Measurements from ENCODE around the gene USP36.
"Not testable (repeated sequence)": the region's sequence is repeated elsewhere in the genome, so short reads cannot be mapped to it uniquely, and the experiment has no call there.

Gene USP36

DNA sequence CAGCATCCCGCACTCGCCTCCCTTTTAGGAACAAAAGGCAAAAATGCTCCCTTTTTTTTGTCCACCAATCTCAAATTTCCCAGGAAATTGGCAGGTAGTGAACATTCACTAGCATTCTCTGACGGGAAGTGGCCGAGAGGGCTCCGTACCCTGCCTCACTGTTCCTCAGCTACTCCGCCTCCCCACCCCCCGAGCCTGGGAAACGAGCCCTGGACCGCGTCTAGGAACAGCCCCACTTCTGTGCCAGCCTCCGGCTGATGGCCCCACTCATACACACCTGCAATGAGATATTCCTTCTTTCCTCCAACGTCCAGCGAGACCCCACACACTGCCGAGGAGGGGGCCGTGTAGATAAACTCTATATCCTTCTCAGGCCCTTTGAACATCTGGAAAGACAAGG, 30.0 kb upstream of the USP36 start:
- no peak for DNase-seq

DNA sequence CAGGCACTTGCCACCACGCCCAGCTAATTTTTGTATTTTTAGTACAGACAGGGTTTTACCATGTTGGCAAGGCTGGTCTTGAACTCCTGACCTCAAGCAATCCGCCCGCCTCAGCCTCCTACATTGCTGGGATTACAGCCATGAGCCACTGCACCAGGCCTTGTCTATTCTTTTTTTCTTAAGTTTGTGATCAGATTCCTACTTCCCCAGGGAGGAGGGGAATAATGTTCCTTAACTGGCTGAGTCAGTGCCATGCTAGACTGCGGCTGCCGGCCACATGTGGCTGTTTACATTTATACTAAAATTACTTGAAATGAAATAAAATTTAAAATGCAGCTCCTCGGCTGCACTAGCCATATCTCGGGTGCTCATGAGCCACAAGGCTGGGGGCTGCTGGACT, 27.8 kb upstream of the USP36 start:
- DNase-seq: no peak

DNA sequence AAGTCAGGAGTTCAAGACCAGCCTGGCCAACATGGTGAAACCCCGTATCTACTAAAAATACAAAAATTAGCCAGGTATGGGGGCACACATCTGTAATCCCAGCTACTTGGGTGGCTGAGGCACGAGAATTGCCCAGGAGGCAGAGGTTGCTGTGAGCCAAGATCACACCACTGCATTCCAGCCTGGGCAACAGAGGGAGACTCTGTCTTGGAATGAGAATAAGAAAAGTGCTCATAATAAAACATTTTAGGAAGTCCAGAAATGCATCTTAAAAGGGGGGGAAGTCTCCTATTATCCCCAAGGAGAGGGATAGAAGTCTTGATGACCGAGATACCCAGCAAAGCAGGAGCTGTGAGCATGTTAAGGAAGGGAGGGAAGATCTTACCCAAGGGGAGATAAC, 26.4 kb upstream of the USP36 start:
- not testable (repeated sequence) for DNase-seq

DNA sequence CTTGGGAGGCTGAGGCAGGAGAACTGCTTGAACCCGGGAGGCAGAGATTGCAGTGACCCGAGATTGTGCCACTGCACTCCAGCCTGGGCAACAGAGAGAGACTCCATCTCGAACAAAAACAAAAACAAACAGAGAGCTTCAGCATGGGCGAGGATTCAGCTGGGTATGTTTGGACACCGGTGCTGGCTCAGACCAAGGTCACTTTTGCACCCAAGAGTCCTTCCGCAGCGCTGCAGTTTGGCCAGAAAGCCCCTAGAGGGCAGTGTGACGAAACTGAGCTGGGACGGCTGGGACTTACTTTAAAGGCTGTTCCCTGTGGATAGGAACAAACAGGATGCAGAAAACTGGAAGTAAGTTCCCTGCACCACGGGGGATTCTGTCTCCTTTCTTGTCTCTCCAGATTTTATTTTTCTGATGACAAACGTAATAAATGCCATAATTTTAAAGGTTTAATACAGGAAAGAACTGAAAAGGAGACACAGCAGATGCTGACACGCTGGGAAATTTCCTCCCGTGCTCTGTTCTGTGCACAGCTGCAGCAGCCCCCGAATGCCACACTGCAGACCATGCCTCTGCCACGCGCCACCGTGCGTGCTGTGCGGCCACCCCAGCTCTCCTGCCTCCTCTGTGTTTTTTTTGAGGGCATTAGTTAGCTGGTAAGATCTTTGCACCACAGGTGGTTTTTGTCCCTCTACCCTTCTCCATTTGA, 25.2 kb upstream of the USP36 start:
- peak; percentile 68 for DNase-seq

DNA sequence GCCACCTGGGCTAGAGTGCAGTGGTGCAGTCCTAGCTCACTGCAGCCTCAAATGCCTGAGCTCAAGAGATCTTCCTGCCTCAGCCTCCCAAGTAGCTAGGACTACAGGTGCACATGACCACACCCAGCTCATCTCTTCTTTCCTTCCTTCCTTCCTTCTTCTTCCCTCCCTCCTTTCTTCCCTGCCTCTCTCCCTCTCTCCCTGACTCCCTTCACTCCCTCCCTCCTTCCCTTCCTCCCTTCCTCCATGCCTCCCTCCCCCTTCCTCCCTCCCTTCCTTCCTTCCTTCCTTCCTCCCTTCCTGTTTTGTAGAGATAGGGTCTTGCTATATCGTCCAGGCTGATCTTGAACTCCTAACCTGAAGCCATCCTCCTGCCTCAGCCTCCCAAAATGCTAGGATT, 23.5 kb upstream of the USP36 start:
- DNase-seq: no peak

DNA sequence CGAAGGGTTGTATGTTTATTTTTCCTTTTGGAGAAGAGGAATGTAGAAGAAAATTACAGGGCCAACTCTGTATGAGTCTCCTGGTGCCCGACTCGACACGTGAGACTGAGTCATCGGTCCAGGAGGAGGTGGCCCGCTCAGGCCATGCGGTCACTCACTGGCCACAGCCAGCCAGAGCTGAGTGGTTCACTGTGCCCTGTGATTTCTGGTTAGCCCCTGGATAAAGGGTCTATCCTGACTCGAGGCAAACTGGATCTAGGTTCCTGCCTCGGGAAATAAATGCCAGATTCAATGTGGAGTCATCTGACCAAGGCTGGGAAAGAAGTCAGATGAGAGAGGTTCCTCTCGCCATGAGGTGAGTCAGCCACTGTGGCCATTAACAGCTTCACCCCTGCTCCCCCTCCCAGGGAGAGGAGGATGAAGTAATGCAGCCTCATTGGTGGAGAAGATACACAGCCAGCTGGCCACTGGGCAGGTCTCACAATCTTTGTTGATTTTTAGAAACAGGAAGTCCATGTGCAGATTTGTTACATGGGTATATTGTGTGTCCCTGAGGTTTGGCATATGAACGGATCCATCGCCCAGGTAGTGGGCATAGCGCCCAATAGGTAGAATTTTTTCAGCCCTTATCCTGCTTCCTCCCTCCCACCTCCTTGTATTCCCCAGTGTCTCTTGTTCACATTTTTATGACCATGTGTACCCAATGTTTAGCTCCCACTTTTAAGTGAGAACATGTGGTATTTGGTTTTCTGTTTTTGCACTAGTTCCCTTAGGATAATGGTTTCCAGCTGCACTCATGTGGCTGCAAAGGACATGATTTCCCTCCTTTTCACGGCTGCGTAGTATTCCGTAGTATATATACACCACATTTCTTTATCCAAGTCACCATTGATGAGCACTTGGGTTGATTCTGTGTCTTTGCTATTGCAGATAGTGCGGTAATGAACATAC, 21.7 kb upstream of the USP36 start:
- DNase-seq: no peak

DNA sequence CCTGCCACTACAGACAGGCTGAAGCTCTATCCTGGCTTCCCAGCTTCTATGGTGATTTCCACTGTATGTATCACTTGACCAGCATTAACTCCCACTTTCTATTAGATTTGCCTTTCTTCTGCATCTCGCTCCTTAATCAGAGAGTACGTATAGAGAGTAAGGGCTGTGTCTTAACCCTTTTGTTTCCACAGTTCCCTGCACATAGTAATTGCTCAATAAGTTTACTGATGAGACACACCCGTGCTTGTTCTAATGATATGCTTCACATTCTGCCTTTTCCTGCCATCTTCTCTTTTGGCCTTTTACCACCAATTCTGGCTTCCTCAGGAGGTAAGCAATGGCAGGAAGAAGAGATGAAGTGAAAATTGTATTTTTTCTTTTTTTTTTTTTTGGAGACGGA, 20.6 kb upstream of the USP36 start:
- DNase-seq: no peak

DNA sequence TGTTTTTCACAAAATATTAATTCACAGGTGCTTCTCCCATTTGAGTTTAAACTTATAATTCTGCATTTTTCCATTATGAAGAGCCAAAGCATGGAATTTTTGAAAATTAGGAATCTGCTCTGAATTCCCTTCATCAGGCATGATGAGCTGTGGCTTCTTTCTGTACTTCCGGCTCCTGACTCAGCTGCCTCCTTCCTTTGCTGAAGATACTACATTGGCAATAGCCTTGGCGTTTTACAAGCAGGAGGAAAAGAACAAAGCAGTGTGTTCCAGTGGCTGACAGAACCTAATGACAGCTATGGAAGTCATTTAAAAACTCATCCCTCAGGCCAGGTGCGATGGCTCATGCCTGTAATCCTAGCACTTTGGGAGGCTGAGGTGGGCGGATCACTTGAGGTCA, 18.4 kb upstream of the USP36 start:
- DNase-seq: no peak

DNA sequence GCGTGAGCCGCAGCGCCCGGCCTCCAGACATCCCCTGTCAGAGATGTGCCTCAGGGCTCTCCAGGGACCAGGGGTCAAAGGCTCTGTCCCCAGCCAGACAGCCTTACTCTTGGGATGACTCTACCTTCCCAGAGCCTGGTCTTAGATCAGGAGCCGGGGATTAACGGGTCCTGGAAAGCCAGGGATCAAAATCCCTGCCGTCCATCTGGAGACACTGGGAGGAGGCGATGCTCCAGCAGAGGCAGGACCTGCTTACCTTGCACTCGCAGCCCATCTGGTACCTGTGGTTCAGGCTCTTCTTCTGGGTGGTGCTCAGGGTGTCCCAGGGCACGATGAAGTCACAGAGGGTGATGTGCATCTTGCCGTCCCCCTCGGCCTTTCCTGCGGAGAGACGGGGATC, 16.7 kb upstream of the USP36 start:
- no peak for DNase-seq

DNA sequence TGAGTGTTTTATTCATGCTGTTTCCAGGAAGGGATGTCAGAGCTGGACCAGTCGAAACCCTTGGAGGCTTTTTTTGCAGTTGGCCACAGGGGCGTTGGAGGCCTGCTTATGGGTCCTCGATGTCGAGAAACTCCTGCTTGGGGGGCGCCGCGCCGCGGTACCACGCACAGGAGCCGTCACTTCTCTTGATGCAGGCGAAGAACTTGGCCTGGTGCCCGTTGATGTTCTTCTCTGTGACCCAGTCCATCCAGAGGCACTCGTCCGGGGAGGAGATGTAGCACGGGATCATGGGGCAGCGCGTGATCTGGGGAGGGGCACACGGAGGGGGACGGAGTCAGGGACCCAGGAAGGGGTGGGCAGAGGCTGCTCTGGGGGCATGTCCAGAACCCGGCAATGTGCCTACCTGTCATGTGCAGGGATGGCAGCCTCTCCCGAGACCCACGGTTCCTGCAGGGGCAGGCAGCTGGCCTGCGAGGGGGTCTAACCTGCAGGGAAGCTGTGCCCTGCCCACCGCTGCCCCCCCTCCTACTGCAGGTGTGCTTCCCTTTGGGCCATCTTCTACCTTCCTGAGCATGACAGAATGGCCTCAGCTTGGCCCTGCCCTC, 15.0 kb upstream of the USP36 start:
- no peak for DNase-seq

DNA sequence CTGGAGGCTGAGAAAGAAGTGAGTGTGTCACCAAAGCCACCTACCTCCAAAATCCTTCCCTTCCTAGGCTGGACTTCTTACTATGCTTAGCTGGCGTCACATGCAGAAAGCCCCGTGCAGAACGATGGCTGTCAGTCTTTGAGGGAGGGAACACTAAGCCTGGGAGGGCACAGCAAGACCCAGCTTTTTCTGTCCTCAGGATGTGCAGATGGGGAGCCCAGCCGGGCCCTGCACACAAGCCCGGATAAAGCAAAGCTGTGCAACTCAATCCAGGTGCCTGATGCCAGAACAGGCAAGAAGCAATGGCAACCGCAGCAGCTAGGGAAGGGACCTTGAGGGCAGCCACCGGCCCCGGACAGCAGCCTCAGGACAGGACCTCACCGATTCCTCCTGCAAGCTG, 13.9 kb upstream of the USP36 start:
- no peak for DNase-seq

DNA sequence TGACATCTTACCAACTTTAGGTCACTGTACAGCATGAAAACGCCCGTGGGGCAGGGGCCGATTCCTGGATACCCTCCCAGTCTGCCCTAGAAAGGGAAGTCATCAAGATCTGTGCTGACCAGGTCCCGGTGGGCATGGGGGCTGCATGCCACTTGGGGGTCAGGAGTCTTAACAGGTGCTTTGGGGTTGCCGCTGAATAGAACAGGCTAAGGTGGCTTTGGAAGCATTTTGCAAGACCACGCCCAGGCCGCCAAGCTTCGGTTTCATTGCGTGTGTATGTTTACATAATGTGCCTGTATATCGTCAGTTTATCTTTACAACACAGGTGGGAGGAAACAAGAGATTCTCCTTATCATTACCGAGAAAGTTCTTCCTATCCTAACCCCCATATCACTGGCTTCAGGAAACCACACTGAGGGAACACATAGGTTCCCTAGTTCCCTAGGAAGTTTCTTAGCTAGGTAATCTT, 13.3 kb upstream of the USP36 start:
- no peak for DNase-seq

DNA sequence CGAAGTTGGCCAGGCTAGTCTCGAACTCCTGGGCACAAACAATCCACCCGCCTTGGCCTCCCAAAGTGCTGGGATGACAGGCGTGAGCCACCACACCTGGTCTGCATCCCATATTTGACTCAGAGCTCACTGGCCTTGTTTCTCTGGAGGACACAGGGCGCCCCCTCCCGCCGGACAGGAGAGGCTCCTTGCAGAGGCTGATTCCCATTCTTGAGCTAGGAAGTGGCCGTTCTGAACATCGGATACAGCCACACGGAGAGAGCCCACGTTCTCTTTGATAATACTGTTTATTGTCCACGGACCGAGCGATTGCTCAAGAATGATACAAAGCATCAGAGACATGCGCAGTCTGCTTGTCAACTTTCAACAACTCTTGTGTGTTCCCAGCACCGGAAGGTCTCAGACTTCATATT, 12.1 kb upstream of the USP36 start:
- no peak for DNase-seq

DNA sequence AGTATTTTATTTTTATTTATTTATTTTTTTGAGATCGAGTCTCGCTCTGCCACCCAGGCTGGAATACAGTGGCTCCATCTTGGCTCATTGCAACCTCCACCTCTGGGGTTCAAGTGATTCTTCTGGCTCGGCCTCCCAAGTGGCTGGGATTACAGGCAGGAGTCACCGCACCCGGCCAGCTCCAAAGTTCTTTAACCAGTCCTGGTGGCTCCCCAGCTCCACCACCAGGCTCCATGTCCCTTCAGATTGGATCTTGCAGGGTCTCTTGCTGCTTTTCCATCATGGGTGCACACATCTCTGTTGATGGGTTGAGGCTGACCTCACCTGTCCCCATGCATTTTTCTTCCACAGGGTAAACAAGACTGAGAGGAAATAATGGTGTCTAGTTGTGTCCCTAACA, 8.4 kb upstream of the USP36 start:
- no peak for DNase-seq

DNA sequence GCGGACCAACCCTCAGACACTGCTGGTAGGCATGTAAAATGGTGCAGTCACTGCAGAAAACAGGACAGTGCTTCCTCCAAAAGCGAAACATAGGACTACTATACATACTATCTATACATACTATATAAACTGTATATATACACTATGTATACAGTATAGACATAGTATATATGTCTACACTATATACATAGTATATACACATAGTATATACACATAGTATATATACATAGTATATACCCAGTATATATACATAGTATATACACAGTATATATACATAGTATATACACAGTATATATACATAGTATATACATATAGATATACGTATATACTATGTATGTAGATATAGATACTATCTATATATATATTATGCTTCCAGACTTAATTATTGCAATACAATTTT, 6.4 kb upstream of the USP36 start:
- DNase-seq: no peak

DNA sequence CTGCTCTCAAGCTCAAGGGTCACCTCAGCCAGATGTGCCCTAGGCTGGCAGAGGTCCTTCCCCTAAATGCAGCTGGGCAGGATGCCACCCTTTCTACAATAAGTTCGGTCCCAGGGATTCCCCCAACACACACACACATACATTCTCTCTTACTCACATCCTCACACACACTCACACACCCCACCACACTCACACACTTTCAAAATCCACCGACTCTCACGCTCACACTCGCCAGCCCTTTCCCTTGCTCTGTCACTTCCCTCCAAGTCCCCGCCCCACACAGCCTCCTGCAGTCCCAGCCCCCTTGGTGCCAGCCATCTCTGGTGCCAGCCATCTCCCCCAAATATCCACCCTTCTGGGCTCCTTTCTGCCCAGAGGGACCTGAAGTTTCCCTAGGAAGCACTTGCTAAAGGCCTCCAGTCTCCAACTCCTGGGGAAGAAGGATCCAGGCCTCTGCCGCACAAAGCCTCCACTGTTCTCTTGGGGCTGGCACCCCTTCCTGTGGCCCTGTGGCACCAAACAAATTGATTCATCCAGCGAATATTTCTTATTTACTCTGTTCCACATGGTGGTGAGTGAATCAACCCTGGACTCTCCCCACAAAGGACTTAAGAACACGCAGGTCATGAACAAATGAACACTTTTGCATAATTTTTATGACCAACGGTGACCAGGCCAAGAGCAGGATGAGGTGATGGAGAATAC, 3.8 kb upstream of the USP36 start:
- no peak for DNase-seq

DNA sequence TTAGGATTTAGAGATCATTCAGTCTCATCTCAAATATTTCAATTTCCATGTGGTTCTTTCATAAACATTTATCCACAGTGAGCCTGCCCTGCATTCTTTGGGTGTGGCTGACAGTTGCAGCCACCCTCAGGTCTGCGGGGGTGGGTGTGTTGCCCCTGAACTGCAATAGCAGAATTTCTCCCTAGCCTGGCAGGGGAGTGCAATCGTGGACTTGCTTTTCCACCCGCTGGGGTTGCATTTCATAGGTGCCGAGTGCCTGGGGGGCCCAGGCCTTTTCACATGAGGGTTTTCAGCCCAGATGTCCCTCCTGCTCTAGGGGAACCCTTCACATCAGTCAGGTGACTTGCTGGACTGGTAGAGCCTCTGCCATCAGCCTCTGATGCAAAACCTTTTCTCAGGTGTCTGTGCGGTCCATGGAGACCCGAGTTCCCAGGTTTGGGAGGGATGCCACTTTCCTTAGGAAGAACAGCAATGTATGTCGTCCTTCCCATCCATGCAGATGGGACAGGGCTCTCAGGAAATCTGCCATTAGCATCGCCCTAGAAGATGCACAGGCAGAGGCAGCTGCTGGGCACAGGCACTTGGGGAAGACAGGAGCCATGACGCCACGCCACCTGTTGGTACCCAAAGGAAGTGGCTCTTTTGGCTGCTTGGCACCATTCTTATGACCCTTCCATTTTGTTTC, 2.4 kb upstream of the USP36 start:
- peak; percentile 52 for DNase-seq

DNA sequence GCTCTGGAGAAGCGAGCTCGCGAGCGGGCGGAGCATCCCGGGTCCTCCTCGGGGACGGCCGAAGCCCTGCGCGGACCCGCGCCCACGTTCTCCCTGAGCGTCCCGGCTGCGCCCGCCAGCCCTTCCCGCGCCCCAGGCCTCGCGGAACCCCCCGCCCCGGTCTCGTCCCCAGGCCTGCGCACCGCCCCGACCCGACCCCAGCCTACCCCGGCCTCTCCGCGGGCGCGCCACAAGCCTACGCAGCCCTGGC, 159 bp downstream of the USP36 start:
- DNase-seq: no peak

DNA sequence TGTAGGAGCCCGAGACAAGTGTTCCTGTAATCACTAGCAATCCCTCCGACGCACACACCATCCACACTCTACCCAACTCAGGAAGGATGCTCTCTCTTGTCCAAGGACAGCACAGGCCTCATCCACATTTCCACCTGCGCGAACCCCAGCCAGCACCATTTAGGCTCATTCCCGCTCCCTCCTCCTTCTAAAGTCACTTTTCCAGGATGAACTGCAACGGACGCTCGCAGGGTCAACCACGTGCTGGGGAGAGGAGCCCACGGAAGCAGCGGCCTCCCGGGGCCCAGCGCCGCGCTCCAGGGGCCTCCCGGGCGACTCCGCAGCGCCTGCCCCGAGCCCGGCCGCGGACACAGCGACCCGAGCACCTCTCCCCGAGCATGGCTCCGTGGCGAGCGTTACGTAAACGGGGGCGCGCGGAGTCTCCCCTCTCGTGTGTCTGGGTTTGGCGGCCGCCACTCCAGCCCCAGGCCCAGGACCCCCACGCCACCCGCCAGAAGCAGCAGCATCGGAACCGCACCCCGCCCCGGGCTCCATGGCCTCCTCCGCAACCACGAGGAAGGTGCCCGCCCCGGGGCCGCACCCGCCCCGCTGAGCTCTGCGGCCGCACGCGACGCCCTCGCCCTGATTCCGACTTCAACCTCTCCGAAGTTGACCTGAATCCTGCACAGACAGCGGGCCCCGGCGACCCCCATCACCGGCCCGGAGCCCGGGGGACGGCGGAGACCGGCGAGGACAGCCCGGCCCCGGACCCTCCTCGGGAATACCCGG, 668 bp downstream of the USP36 start:
- peak; percentile 58 for DNase-seq

DNA sequence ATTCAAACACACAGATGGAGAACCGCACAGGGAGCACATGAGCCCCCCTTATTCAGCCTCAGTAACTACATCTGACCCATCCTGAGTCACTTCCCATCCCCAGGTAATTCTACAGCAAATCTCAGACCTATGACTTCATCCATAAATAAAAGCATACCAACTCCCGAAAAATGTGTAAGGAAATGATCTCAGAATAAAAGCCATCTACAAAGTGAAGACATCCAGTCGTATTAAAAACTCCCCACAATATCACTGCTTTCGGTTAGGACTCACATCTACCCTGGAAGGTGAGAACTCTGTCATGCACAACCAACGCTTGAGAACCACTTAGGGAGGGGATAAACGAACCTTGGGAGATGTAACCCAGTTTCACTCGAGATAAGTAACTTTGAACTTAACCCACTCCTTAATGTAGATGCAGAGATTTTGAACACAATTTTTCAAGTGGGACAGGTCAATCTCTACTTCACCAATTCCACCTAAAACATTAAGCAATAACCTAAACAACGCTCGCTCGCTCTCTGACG, 1.3 kb downstream of the USP36 start:
- DNase-seq: no peak

DNA sequence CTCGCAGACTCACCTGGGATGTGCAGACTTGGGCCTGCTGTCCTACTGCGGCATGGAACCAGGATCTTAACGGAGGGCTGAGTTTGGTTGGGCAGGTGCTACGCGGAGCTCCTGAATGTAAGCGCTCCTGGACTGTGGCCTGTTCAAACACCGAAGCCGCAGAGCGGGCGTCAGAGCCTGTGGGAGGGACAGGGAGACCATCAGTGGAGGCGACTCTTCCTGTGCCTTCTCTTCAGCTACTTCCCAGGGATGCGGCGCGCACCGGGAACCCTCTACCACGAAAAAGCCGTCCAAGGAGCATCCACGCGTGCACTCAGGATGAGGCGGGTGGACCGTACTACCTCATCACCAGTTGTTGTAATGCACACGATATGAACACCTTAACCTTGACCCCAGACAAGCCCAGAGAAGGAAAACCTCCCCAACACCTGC, 2.0 kb downstream of the USP36 start:
- DNase-seq: no peak

Measured in activated CD8-positive, alpha-beta memory T cell treated with anti-CD3 and anti-CD28 coated beads, Interleukin-2, amount 50 U/mL, for 4 hours (primary cell).